Activated T-cell treated with anti-CD3 and anti-CD28 coated beads, Interleukin-2, amount 50 U/mL, for 4 hours (primary cell): ENCODE results near the gene DUSP28. TPM values are rescaled to one million over a fixed set of nuclear protein-coding genes. Genes with fewer than 3 reads are reported as not detected.

Experiments
- ATAC-seq, 2 donors: fragments of 200-7000 bp; cut with Tn5 transposase; one replicate each; pipeline ENCODE4 v1.10.0; 2021
- DNase-seq: peaks from one replicate; pipeline ENCODE4 v3.0.0-alpha.2; 2020
- H3K27me3 Mint-ChIP-seq: one replicate; pipeline ENCODE4 v1.8.0; 2021; ENCODE audit warnings: low read depth, mixed read lengths
- H3K36me3 Mint-ChIP-seq: one replicate; pipeline ENCODE4 v1.8.0; 2022; ENCODE audit warnings: mixed read lengths; ENCODE audit not compliant: insufficient read depth
- H3K4me1 Mint-ChIP-seq: one replicate; pipeline ENCODE4 v1.8.0; 2021; ENCODE audit warnings: low read depth, mixed read lengths
- H3K4me3 Mint-ChIP-seq: one replicate; pipeline ENCODE4 v1.8.0; 2021; ENCODE audit warnings: mild to moderate bottlenecking, moderate library complexity, mixed read lengths
- H3K9me3 Mint-ChIP-seq: one replicate; pipeline ENCODE4 v1.8.0; 2021; ENCODE audit warnings: mixed read lengths
- total RNA-seq, 3 donors: library from RNA; stranded (reverse); gene quantifications; one replicate each; pipeline ENCODE4 v1.2.1, GENCODE V29; 2021

Gene DUSP28
- total RNA-seq, 3 donors from 2014 or later = 5.7 to 6.1 (median 5.9) TPM

DNA sequence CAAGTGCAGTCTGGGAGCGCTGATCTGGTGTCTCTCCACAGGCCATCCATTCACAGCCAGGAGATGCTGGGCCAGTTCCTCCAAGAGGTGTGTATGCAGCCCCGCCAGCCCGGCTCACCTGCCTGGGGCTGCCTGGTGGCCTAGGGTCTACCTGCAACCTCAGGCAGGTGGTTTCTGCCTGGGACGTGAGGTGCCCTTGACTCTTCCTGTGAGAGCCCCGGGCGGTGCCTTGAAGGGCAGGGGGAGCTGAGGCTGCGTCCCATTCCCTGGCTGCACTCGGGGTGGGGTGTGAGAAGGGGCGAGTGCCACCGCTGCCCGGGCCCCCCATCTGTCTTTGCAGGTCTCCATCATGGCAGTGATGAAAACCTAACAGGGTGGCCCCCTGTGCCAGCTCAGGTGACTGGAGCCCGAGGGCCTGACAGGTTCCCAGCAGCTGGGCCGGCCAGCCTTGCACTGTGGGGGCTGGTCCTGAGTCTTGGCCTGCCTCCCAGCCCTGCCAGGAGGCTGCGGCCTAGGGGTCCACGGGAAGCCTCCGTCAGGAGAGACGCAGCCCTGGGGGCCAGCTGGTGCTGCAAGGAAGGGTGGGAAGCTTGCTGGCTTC lies 38.3 kb downstream of the DUSP28 start:
- no peak for ATAC-seq
- Mint-ChIP-seq H3K9me3 (no peaks in the 10 kb centered on the region), H3K27me3 (no peaks in the 10 kb centered on the region), H3K36me3 (peaks cover 3% of the 10 kb centered on the region), H3K4me1 (no peaks in the 10 kb centered on the region), H3K4me3 (no peak overlapping the region)
- DNase-seq = no peak

DNA sequence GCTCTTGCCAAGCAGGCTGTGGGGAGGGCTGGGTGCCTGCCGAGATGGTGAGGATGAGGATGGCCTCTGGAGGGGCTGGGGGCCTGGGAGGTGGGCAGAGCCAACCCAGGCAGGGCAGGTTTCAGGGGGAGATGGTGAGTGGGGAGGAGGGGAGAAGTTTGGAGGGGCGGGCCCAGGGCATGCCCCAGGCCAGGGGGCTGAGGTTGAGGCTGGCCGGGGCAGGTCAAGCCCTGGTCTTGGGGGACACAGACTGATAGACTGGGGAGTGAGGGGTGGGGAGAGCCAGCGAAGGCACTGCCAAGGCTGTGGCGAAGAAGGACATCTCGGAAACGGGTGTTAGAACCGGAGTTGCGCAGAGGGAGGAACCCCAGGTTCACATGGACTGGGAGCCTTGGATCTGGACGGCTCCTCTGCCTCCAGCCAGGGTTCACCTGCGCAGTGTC lies 39.0 kb downstream of the DUSP28 start:
- H3K27me3 Mint-ChIP-seq = no peaks in the 10 kb centered on the region
- H3K4me1 Mint-ChIP-seq = no peaks in the 10 kb centered on the region
- ATAC-seq (no peak), DNase-seq (no peak)
- H3K36me3 Mint-ChIP-seq = peaks cover 3% of the 10 kb centered on the region
- no peaks in the 10 kb centered on the region for H3K9me3 Mint-ChIP-seq
- no peak overlapping the region for H3K4me3 Mint-ChIP-seq

DNA sequence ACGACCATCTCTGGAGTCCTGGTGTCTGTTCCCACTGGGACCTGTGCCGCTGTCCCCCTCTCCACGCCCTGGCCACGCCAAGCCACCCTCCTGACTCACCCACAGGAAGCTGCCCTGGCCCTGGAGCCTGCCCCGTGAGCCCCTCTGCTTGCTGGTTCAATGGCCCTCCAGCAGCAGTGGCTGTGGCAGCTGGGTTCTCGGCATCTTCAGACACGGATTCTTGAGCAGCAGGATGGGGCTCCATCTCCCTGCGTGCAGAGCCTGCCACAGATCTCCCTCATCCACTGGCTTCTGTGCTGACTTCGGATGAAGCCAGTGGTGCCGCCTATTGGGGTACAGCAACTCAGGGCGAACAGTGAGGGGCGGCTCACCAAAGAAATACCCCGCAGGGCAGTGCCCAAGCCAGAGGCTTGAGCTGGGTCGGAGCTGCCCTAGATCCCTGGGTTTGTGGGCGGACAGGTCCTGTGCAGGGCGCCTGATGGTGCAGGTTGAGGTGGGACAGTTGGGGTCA lies 40.3 kb downstream of the DUSP28 start:
- Mint-ChIP-seq H3K9me3 (no peaks in the 10 kb centered on the region), H3K27me3 (no peaks in the 10 kb centered on the region), H3K4me3 (no peak overlapping the region), H3K4me1 (no peaks in the 10 kb centered on the region), H3K36me3 (peaks cover 3% of the 10 kb centered on the region)
- ATAC-seq (no peak), DNase-seq (no peak)

DNA sequence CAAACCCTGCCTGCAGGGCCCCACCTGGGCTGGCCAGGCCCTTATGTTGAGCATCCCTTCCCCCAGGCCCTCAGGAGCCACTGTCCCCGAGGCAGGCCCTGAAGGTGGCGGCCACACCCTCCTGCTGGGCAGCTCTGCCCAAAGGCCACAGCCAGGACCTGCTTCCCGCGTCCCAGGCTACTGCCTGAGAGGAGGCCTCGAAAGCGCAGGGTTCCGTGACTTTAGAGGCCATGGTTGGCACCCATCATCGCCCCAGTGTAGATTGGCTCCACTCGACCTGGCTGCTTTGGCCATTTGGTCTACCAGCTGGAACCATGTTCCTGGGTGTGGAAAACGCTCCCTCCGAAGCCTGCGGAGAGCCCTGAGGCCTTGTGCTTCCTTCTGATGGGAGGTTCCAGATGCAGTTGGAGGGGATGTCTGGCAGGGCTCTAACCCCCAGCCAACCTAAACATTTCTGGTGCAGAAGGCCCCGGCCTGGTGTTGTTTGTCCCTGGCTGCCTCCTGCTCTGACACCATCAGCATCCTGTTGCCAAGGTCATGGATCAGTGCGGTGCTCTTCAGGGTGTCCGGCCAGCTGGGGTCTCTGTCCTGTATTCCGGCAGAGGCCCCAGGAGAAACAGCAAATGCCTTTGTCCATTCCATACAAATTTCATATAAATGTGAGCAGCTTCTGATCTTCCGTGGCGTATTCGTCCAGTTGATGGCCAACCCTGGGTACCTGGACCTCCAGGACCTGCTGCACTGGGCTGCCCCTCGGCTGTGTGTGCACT lies 41.1 kb downstream of the DUSP28 start:
- ATAC-seq (no peak), DNase-seq (no peak)
- Mint-ChIP-seq H3K27me3 (no peaks in the 10 kb centered on the region), H3K4me3 (no peak overlapping the region), H3K4me1 (no peaks in the 10 kb centered on the region), H3K9me3 (no peaks in the 10 kb centered on the region), H3K36me3 (peaks cover 2% of the 10 kb centered on the region)

DNA sequence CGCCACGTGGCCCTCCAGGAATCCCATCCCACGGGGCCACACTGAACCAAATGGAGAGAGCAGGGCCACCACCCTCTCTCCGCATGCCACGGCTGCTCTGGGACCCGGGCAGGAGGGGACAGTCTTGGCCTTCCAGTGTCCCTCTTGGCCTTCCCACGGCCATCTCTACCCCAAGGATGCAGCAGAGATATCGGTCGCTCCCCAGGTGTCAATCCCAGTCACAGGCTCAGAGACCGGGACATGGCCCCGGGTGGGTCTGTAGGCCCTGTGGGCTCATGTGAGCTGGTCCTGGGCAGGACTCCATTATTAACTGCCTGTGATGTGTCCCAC lies 41.6 kb downstream of the DUSP28 start:
- Mint-ChIP-seq H3K4me1 (no peaks in the 10 kb centered on the region), H3K27me3 (no peaks in the 10 kb centered on the region), H3K4me3 (no peak overlapping the region), H3K36me3 (peaks cover 2% of the 10 kb centered on the region), H3K9me3 (no peaks in the 10 kb centered on the region)
- DNase-seq (no peak), ATAC-seq (no peak)

DNA sequence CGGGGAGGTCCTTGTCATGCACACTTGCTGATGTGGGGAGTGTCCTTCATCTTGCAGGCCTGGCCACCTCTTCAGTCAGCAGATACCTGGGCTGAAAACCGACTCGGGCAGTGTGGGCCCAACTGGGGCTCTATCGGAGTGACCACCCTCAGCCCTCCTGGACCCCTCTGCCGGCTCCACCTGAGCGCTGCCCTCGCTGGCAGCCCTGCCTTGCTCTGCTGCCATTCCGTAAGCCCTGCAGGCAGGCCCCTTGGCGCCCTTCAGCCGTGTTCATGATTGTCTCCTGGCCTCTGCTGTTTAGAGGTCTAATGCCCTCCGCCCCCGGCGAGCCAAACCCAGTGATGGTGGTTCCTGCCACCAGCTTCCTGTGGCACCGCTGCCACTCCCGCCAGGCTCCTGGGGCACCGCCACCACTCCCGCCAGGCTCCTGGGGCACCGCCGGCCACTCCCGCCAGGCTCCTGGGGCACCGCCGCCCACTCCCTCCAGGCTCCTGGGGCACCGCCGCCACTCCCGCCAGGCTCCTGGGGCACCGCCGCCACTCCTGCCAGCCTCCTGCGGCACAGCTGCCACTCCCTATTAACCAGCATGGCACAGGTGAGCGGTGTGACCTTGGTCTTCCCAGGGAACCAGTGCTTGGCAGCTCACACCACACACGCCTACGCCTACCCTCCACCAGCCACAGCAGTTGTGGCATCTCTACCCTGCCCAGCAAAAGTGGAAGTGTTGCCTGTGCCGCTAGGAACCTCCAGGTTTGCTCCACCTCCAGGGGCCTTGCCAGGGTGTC lies 42.3 kb downstream of the DUSP28 start:
- H3K36me3 Mint-ChIP-seq = peaks cover 2% of the 10 kb centered on the region
- no peak for ATAC-seq
- H3K4me3 Mint-ChIP-seq = no peak overlapping the region
- no peaks in the 10 kb centered on the region for H3K4me1 Mint-ChIP-seq
- no peak for DNase-seq
- H3K9me3 Mint-ChIP-seq = no peaks in the 10 kb centered on the region
- H3K27me3 Mint-ChIP-seq = no peaks in the 10 kb centered on the region

DNA sequence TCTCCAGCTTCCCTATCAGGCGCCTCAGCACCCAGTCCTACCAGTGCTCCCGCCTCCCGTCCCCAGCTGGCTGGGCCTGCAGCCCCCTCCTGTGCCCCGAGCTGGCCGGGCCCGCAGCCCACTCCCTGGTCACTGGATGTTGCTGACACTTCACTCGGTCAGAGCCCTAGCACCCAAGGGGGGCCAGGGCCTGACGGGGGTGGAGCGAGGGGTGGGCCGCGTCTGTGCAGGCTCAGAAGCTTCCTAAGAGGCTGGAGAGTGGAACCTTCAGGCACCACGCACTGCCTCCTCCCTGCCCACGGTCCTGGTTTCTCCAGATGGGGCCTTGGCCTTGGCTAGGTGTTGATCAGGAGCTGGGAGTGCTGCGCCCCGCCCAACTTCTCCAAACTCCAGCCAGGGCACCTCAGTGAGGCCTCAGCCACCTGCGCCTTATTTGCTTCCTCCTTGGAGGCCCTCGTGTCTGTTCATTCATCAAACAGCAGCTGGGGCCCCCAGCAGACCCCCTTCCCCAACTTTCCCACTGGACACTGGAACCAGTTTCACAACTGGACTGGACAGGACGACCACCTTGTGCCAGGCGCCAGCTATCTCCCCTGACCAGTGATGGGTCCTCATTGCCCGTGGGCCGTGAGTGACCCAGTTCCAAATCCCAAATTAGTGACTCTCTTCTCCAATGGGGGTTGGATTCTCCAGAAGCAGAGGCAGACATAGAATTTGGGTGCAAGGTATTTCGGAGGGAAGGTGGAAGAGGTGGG lies 43.1 kb downstream of the DUSP28 start:
- Mint-ChIP-seq H3K36me3 (peaks cover 2% of the 10 kb centered on the region), H3K9me3 (no peaks in the 10 kb centered on the region), H3K4me1 (no peaks in the 10 kb centered on the region), H3K4me3 (no peak overlapping the region), H3K27me3 (no peaks in the 10 kb centered on the region)
- DNase-seq = no peak
- no peak for ATAC-seq

DNA sequence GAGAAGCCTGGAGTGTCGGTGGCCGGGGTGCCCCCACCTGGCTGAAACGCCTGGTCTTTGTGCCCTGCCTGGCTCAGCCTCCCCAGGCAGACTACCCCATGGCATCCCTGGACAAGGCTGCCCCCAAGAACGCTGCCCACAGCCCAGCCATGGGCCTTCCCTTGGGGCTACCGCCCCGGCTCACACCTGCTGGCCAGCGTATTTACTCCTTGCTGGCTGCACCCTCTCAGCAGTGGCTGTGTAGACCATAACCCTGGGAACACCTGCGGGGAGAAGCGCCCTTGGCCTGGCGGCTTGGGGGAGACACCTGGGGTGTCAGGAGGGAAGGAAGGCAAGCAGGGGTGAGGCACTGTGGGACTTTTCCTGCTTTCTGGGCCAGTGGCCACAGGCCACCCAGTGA lies 43.7 kb downstream of the DUSP28 start:
- DNase-seq (no peak), ATAC-seq (no peak)
- Mint-ChIP-seq H3K4me1 (no peaks in the 10 kb centered on the region), H3K27me3 (no peaks in the 10 kb centered on the region), H3K4me3 (no peak overlapping the region), H3K36me3 (peaks cover 2% of the 10 kb centered on the region), H3K9me3 (no peaks in the 10 kb centered on the region)

DNA sequence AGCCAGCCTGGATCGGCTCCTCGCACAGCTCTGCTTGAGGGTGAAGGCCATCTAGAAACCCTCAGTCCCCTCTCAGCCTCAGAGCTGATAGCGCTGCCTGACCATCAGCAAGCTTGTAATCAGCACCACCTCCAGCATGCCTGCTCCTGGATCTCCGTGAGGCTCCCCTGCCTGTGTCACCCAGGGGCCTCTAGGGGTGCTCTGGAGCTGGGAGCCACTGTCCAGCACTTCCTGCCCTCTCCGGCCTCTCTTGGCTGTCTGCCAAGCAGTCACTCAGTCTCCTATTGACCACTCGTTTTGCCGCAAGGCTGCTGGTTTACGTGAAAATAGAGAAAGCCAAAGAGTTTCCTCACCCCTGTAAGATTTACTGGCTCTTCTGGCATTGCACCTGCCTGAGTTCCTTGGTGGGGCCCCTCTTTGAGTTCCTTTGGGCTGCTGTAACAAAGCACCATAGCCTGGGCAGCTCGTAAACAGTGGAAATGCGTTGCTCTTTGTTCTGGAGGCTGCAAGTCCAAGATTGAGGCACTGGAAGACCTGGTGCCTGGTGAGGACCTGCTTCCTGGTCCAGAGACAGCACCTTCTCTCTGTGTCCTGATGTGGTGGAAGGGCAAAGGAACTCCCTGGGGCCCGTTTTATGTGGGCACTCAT lies 44.3 kb downstream of the DUSP28 start:
- Mint-ChIP-seq H3K9me3 (no peaks in the 10 kb centered on the region), H3K4me3 (no peak overlapping the region), H3K4me1 (no peaks in the 10 kb centered on the region), H3K36me3 (peaks cover 2% of the 10 kb centered on the region), H3K27me3 (no peaks in the 10 kb centered on the region)
- ATAC-seq (no peak), DNase-seq (no peak)

DNA sequence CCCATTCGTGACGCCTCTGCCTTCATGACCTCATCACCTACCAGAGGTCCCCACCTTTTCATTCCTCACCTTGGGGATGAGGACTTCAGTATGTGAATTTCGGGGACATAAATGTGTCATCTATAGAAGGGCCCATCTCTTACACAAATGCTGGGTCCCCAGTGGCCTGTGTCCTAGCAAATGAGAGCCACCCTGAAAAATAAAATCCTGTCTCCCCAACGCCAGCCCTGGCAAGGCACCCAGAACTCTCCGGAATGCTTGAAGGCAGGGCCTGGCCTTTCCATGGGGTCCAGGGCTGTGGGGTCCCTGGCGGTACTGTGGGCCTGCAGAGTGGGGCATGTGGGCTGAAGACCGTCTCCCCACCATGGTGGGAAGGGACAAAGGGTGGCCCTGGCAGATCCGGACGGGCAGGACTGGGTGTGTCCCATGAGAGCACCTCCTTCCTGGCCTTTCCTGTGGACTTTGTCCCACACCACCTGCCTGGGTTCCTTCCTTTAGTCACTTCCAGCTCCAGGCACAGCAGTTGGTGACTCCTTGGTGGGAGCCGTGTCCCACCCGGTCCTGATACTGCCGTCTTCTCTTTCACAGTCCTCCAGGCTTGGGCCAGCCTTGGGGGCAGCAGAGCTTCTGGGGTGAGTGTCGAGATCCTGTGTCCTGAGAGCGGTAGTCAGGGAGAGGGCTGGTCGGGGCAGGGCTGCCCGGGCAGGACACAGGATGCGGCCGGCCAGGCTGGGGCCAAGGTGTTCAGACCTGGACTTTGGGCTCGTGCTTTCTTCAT lies 45.0 kb downstream of the DUSP28 start:
- Mint-ChIP-seq H3K36me3 (no peaks in the 10 kb centered on the region), H3K4me1 (no peaks in the 10 kb centered on the region), H3K9me3 (no peaks in the 10 kb centered on the region), H3K4me3 (no peak overlapping the region), H3K27me3 (no peaks in the 10 kb centered on the region)
- DNase-seq (no peak), ATAC-seq (no peak)

DNA sequence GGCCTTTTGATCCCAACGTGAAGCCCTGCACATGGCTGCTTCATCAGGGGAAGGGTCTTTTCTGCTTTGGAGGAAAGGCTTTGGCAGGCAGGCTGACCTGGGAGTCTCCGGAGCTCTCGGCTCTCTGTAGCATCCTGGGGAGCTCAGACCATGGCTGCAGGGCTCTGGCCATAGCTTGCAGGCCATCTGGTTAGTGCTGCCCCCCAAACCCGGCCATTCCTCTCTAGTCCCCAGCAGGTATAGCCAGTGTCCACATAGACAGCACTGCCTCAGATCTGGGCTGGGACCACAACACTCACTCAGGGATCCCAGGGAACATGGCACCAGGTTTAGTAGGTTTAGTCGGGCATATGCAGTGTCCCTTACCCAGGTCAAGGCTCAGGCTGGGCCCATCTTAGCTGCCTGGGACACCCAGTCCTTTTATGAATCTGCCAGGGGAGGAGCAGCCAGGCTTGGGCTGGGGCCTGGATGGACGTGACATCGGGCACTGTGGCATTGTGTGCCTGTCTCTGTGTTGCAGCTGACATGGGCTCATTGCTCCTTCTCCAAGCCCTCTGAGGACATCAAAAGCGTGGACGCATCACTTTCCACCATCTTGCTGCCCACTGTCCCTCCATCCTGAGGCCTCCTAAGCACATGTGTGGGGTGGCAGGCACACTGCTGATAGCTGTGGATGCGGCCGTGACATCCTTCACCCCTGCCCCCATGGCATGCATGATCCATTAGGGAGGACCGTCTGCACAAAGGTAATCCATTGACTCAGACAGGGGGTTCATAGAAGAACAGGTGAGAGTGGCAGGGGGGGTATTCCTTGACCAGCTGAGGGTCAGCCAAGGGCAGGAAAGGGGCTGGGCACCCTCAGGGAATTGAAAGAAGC lies 45.9 kb downstream of the DUSP28 start:
- Mint-ChIP-seq H3K9me3 (no peaks in the 10 kb centered on the region), H3K27me3 (no peaks in the 10 kb centered on the region), H3K4me1 (no peaks in the 10 kb centered on the region), H3K4me3 (no peak overlapping the region), H3K36me3 (no peaks in the 10 kb centered on the region)
- ATAC-seq (no peak), DNase-seq (no peak)

DNA sequence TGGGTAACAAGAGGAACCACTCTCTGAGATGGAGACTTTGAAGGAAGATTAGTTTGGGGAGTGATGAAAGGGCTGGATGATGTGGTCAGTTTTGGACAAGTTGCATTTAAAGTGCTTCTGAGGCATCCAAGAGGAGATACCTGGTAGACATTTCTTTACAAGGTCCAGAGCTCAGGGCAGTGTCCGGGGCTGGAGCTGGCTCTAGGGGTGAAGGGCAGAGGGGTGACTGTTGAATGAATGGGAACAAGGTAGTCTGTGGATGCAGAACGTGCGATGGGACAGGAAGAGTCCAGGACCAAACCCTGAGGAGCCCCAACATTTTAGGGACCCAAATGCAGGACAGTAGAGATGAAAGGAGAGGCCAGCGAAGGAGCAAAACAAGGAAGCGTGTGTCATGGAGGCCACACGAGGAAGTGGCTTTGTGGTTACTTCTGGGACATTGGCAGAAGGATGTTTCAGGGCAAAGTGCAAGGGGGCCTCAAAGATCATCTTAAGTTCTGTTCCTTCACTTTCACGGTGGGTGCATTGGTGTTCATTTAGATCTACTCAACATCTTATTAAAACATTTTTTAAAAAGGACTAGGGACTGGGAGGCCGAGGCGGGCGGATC lies 51.5 kb downstream of the DUSP28 start:
- Mint-ChIP-seq H3K27me3 (no peaks in the 10 kb centered on the region), H3K36me3 (peaks cover 8% of the 10 kb centered on the region), H3K9me3 (peaks cover 2% of the 10 kb centered on the region), H3K4me1 (peaks cover 10% of the 10 kb centered on the region), H3K4me3 (no peak overlapping the region)
- DNase-seq (no peak), ATAC-seq (no peak)
